Adrenal gland (tissue), 5 donors: ENCODE data around the gene TSPAN5.

Experiments
- CTCF ChIP-seq, 6 experiments: fragments of 450-650 bp in 4 of 6; fragments of 200-600 bp in 2 of 6; sonication (generic) in 1 of 6; IDR thresholded peaks; 1 replicate in 5 of 6; 2 replicates in 1 of 6; pipeline versions ENCODE4 v1.5.1 to v1.8.0; 2016 to 2021; ENCODE audit warnings: antibody characterized with exemption in 6 of 6, mild to moderate bottlenecking in 2 of 6, moderate library complexity in 1 of 6
- POLR2A ChIP-seq, 2 donors: fragments of 450-650 bp; IDR thresholded peaks; one replicate each; pipeline ENCODE4 v1.6.1; 2017; ENCODE audit warnings: antibody characterized with exemption in 2 of 2, mild to moderate bottlenecking in 2 of 2, moderate library complexity in 1 of 2
- donor health status: DM: no; HTN: no; CAD: no.

DNA sequence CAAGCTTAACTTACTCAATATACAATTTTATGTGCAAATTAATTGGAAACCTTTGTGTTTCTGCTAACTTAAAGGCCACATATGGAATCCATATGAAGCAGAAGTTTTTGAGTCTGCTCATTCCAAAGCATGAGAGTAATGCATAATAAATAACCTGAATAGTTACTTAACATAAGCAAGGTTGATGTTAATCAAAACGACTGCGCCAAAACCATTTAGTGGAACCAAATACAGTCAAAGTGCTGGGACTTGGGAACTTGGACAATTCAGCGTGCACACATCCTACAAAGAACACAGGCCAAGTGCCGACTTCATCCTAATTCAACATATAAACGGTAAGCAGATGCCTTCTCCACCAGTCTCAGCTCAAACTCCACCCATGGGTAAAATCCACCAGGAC lies 17.0 kb downstream of the TSPAN5 start:
- TF ChIP-seq CTCF (IDR thresholded peaks at IDR 0.05) (no peak), POLR2A (IDR thresholded peaks at IDR 0.05) (no peak)
